Left colon (tissue), 2 donors: ENCODE data around the gene DUOX1. TPM values are rescaled to one million over a fixed set of nuclear protein-coding genes. Genes with fewer than 3 reads are reported as not detected.

Experiments
- ATAC-seq: fragments of 200-7000 bp; cut with Tn5 transposase; one replicate; pipeline ENCODE4 v1.9.1; 2020; ENCODE audit warnings: mild to moderate bottlenecking, moderate library complexity
- DNase-seq, 2 donors: peaks; one replicate each; pipeline ENCODE4 v3.0.0-alpha.2; 2020
- intact Hi-C, 2 donors: fragments of 100-400 bp; cut with DNase I in 1 of 2; cut with micrococcal nuclease in 1 of 2; formaldehyde crosslinking; loops; one replicate each; pipeline versions ENCODE4 v1.11.2 to v1.14.0; 2022; cut with DNase I, micrococcal nuclease
- total RNA-seq, 2 donors: library from RNA; stranded (reverse); fragmentation: NEBNext Ultra II Directional; extraction: Animal tissue kit (Norgen Biotek cat#: 25700); gene quantifications; one replicate each; pipeline ENCODE4 v1.2.1, GENCODE V29; 2021
- donor health status: DM: no; HTN: no; CAD: no.
- donor health status: DM: yes; HTN: yes; CAD: no.

DUOX1 gene
- total RNA-seq, 2 donors from 2014 or later: 0.56 to 0.85 TPM

- intact Hi-C loops: no loop called here
- ATAC-seq (peak; percentile 4), DNase-seq (no peak)
Measured at GRCh38 chr15:45117308-45118130, 12.3 kb upstream of the DUOX1 start.

DNA sequence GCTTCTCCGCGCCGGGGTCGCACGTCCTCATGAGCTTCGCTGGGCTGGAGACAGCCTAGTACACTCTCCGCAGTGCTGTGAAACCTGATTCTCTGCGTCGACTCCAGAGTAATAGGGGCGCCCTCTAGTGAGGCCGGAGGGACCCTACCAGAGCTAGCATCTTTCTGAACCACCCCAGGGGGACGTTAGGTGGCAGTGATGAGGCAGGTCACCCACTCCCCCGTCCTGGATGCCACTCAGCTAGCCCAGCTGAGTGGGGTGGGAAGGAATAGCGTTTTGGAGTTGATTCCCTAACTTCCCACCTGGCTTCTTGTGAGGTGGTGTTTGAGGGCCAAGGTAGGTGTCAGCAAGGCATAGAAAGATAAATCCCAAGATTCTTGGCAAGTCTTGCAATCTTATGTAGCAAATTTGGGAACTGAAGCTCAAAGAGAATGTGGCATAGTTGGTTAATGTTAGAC is 11.6 kb upstream of the DUOX1 start:
- peak; percentile 82 to 93 for DNase-seq
- ATAC-seq: peak; percentile 95
- intact Hi-C loops: no loop called here

DNA sequence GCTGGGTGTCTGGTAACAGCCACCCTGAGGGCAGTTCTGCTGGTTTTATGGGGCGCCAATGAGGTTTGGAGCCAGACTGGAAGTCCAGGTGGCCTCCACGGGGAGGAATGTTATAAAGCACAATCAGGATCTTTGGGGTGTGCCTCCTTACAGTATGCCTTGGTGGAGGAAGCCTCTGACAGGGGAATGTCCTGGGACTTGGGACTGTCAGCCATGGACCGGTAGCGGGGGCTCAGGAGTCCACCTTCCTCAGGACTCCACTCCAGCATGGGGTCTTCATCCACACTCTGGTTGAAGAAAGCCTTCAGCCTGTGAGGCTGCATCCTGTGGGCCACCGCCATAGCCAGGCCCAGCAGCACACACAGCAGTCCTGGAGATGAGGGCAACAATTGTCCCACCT is 10.8 kb upstream of the DUOX1 start:
- DNase-seq: no peak
- intact Hi-C loops: no loop called here
- no peak for ATAC-seq

GRCh38 chr15:45120081-45120972 is 9.5 kb upstream of the DUOX1 start:
- intact Hi-C loops: no loop called here
- ATAC-seq (no peak), DNase-seq (no peak)

GRCh38 chr15:45121020-45121419 is 8.8 kb upstream of the DUOX1 start:
- ATAC-seq (no peak), DNase-seq (no peak)
- intact Hi-C loops: no loop called here

GRCh38 chr15:45121706-45122417 is 7.9 kb upstream of the DUOX1 start:
- DNase-seq: no peak
- ATAC-seq: no peak
- intact Hi-C loops: no loop called here

DNA sequence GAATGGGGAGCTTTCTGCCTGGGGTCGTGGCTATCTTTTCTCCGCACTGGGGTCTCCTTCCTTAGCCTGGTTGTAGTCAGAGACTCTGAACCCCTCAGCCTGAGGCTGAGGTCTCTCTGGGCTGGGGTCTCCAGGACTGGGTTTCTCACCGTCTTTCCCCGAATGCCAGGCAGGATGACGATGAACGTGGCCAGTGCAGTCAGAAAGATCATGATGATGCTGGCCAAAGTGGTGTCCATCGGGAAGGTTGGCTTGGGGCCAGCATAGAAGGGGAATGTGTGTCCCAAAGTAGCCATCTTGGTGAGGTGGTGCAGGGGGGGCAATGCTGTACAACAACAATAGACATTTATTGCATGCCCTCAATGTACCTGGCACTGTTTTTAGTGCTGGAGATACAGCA is 7.1 kb upstream of the DUOX1 start:
- intact Hi-C loops: no loop called here
- no peak for DNase-seq
- no peak for ATAC-seq

DNA sequence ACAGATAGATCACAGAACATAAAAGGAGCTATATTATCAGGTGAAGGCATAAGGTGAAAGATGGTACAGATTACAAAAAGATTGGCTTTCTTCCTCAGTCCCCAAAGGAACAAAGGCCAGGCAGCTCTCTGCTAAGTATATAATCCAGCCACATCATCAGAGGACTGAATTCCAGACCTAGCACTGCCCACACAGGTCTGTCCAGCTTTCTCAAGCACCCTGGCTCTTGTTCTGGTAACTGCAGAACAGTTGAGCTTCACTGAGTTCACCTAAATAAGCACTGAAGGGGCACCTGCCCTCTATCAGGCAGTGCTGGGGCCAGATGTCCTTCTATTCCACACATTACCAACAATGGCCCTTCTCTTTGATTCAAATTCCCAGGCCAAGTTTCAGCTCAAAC is 6.4 kb upstream of the DUOX1 start:
- DNase-seq (no peak), ATAC-seq (no peak)
- intact Hi-C loops: no loop called here

GRCh38 chr15:45126535-45127158 is 3.1 kb upstream of the DUOX1 start:
- DNase-seq (no peak), ATAC-seq (peak; percentile 41)
- intact Hi-C loops: no loop called here

DNA sequence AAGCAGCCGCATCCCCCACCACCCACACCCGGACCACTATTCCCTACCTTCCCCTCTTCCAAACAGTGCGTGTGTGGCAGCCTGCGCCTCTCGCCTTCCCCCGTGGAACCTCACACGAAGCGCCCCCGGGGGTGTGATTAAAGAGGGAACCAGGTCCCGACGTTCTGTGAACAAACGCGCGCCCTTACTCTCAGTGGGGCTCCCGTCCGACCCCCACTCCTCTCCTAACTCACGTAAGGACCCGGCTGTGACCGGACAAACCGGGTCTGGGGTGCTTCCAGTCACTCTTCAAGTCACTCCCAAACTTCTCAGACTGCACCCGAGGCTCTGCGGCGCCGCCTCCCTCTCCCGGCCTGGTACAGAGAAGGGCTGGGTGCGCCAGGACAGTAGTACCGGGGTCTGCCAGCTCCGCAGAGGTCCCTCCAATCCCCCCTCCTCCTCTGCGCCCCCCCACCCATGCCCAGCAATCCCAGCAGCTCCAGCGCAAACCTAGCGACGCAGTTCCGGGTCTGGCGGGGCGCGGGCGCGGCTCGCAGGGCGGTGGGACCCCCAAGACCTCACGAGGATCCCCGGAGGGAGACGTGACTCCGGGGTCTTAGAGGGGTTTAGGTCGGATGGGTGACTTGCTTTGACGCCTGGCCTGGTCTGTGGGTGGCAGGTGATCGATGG is 689 bp upstream of the DUOX1 start:
- no peak for DNase-seq
- peak; percentile 4 for ATAC-seq
- intact Hi-C loops: no loop called here

DNA sequence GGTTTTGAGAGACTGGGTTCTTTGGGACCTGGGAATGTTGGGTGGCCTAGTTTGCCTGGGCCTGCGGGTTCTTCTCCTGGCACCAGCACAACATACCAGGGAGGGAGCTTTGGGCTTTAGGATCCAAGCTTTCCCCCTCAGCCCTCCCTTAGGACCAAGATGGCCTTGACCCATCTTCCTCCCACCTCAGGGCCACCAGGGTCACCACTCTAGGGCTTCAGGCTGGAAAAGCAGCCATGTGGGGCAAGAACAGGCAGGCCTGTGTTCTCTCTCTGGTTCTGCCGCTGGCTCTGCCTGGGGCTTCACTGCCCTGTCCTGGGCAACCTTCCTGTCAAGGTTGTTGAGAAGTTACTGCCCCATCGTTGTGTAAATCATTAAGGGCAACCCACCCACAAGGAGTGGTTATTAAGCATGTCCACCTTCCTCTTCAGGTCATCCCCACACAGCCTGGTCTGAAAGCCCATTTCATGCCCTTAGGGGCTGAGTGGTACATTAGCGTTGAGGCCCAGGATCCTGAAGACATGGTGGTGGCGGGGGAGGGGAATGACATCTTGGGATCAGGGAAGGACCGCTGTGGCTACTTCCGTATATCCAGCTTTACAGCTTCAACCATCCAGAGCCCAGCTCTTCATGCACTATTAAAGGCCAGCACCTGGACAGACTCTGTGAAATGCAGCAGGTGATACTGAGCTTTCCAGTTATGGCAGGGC is 652 bp downstream of the DUOX1 start:
- intact Hi-C loops: no loop called here
- DNase-seq (no peak), ATAC-seq (no peak)

DNA sequence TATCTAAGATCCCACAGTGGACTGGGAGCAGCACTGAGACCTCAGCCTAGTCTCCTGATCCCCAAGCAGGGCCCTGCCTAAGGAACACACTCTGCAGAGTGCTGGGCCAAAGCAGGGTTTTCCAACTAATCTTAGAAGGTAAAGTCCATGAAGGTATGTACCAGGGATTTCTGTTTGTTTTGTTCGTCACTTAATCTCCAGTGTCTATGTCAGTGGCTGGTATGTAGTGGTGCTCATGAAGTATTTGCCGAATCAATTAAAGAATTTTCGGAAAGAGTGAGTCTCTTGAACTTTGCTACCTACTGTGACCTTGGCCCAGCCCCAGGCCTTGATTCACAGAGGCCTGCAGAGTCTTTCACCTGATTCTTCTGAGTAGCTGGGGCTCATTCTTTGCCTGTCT is 1.7 kb downstream of the DUOX1 start:
- no peak for DNase-seq
- intact Hi-C loops: no loop called here
- no peak for ATAC-seq

DNA sequence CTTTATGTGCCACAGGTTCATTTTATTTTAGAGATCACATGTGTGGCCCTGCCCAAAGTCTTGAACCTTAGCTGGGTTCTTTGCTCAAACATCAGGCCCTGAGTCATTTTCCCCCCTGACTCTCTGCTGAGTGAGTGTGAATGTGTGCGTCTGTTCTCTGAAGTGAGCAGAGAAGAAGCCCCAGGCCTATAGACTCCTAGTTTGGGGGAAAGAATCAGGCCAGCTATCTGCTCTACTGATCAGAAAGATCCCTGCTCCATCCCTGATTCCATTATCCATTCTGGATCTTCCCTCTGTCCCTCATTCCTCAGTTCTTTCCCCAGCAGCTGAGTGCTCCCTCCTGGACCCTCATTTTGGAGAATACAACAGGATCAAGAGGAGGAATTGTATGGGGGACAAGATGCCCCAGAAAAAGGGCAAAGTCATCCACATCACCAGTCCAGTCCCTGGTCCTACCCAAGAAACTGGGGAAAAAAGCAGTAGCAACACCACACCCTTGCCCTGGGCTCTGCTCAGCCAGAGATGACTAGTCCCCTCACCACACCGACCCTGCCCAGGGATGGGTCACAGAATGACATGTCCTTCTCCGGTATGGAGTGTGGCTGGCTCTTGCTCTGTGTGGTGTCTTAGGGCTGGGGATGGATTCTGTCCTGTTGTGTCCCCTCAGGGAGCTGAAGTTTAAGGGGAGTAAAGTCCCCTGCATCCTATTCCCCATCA is 3.2 kb downstream of the DUOX1 start:
- ATAC-seq (no peak), DNase-seq (no peak)
- intact Hi-C loops: no loop called here

DNA sequence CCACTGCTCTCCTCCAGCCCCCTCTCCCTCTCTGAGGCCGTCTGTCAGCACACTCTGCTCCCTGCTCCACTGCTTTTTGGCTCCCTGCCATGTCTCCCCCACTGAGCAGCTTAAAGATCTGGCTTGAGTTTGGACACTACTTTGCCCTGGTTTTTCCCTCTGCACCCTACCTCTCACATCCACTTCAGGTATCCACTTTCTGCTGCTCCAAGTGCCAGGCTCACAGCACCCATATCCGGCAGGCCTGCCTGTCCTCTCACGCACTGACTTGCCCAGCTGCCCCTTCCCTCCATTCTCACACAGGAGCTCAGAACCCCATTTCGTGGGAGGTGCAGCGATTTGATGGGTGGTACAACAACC is 3.7 kb downstream of the DUOX1 start:
- no peak for DNase-seq
- no peak for ATAC-seq
- intact Hi-C loops: no loop called here

- intact Hi-C loops: no loop called here
- ATAC-seq (no peak), DNase-seq (no peak)
Measured at GRCh38 chr15:45134046-45134445, 4.3 kb downstream of the DUOX1 start.

- peak; percentile 88 for ATAC-seq
- intact Hi-C loops: no loop called here
- peak in 1 of 2 donors; percentile 65 for DNase-seq
Measured at GRCh38 chr15:45134682-45135604, 5.1 kb downstream of the DUOX1 start.
